Left ventricle myocardium inferior (tissue), 1 donor: ENCODE results near the gene PTGIS. TPM values are rescaled to one million over a fixed set of nuclear protein-coding genes. Genes with fewer than 3 reads are reported as not detected.

Source experiments
- DNase-seq: peaks from one replicate; pipeline ENCODE4 v3.0.0-alpha.2; 2020
- H3K27ac ChIP-seq: fragments of 200-600 bp; replicated peaks from 2 replicates; pipeline ENCODE4 v1.8.0; 2021
- H3K27me3 ChIP-seq: fragments of 200-600 bp; 2 replicates; pipeline ENCODE4 v1.8.0; 2021; ENCODE audit warnings: low read depth
- H3K36me3 ChIP-seq: fragments of 200-600 bp; 2 replicates; pipeline ENCODE4 v1.8.0; 2021
- H3K4me1 ChIP-seq: fragments of 200-600 bp; 2 replicates; pipeline ENCODE4 v1.8.0; 2021
- H3K4me3 ChIP-seq: fragments of 200-600 bp; 2 replicates; pipeline ENCODE4 v1.8.0; 2021; ENCODE audit warnings: mild to moderate bottlenecking, moderate library complexity
- H3K9me3 ChIP-seq: fragments of 200-600 bp; replicated peaks from 2 replicates; pipeline ENCODE4 v1.8.0; 2021
- CTCF ChIP-seq: fragments of 200-600 bp; IDR thresholded peaks from 2 replicates; pipeline ENCODE4 v1.8.0; 2021; ENCODE audit warnings: antibody characterized with exemption, mild to moderate bottlenecking, borderline replicate concordance
- intact Hi-C: fragments of 100-400 bp; cut with micrococcal nuclease; formaldehyde crosslinking; loops from one replicate; pipeline ENCODE4 v1.11.0; 2022
- total RNA-seq: library from RNA; stranded (reverse); fragmentation: NEBNext Ultra II Directional; extraction: Animal tissue kit (Norgen Biotek cat#: 25700); gene quantifications from one replicate; pipeline ENCODE4 v1.2.1, GENCODE V29; 2021
- donor health status: DM: no; HTN: yes; CAD: no; lungs with severe emphysema.

PTGIS gene
- total RNA-seq, 1 donor from 2014 or later = 26.3 TPM

GRCh38 chr20:49561256-49561655 is 6.7 kb downstream of the PTGIS start:
- TF ChIP-seq CTCF = no peak
- H3K27ac ChIP-seq = peak overlapping the region; percentile 81
- no peak for DNase-seq

DNA sequence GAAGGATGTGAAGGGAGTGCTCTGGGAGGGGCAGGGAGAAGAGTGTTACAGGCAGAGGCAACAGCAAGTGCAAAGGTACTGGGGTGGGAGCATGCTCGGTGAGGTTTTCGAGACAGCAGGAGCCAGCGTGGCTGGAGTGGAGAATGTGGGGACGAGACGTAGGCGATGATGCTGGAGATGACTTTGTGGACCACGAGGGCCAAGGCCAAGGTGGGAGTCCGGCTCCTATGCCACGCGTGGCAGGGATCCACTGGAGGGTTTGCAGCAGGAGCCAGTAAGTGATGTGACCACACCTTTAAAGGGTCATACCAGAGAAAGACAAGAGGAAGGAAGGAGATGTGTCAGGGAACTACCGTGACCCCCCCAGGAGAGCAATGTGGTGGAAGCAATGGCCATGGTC is 7.3 kb downstream of the PTGIS start:
- DNase-seq = no peak
- intact Hi-C loops = no loop called here
- Histone ChIP-seq H3K27me3 (peaks cover 37% of the 10 kb centered on the region), H3K36me3 (no peaks in the 10 kb centered on the region), H3K4me3 (no peak overlapping the region), H3K9me3 (no peaks in the 10 kb centered on the region), H3K27ac (peak overlapping the region; percentile 81), H3K4me1 (peaks cover 32% of the 10 kb centered on the region)
- TF ChIP-seq CTCF = no peak

More at GRCh38 chr20:49561256-49561655, 6.7 kb downstream of the PTGIS start:
- peaks cover 32% of the 10 kb centered on the region for H3K4me1 ChIP-seq
- no peaks in the 10 kb centered on the region for H3K36me3 ChIP-seq
- intact Hi-C loops = no loop called here
- no peaks in the 10 kb centered on the region for H3K9me3 ChIP-seq
- no peak overlapping the region for H3K4me3 ChIP-seq
- H3K27me3 ChIP-seq = peaks cover 37% of the 10 kb centered on the region

DNA sequence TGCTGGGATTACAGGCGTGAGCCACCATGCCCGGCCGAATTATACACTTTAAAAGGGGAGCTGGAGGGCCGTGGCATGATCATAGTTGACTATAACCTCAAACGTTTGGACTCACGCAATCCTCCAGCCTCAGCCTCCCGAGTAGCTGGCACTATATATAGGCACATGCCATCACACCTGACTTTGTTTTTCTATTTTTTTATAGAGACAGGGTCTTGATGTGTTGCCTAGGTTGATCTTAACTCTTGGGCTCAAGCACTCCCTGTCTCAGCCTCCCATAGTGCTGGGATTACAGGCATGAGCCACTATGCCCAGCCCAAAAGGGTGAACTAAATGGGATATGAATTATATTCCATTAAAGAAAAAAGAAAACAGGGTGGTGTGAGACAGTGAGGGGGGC is 7.8 kb downstream of the PTGIS start:
- Histone ChIP-seq H3K4me3 (no peak overlapping the region), H3K36me3 (no peaks in the 10 kb centered on the region), H3K4me1 (peaks cover 32% of the 10 kb centered on the region), H3K9me3 (no peaks in the 10 kb centered on the region), H3K27me3 (peaks cover 37% of the 10 kb centered on the region), H3K27ac (peak overlapping the region; percentile 81)
- intact Hi-C loops = no loop called here
- no peak for DNase-seq
- no peak for TF ChIP-seq CTCF

- peaks cover 37% of the 10 kb centered on the region for H3K27me3 ChIP-seq
Observed at GRCh38 chr20:49559411-49560081, 8.4 kb downstream of the PTGIS start.

DNA sequence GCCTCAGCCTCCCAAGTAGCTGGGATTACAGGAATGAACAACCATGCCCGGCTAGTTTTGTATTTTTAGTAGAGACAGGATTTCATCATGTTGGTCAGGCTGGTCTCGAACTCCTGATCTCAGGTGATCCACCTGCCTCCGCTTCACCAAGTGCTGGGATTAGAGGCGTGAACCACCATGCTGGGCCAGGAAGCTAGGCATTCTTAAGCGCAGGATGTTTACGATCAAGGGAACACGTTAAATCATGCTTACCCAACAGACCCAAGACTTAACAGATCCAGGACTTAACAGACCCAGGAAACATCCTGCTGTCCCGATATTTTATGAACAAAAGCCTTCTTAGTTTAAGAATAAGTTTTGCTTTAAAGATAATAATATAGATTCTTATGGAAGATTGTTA is 9.1 kb downstream of the PTGIS start:
- Histone ChIP-seq H3K36me3 (no peaks in the 10 kb centered on the region), H3K9me3 (no peaks in the 10 kb centered on the region), H3K27me3 (peaks cover 37% of the 10 kb centered on the region), H3K27ac (peak overlapping the region; percentile 52), H3K4me1 (peaks cover 32% of the 10 kb centered on the region), H3K4me3 (no peak overlapping the region)
- no peak for DNase-seq
- TF ChIP-seq CTCF = no peak
- intact Hi-C loops = no loop called here

More at GRCh38 chr20:49559411-49560081, 8.4 kb downstream of the PTGIS start:
- no peaks in the 10 kb centered on the region for H3K36me3 ChIP-seq
- DNase-seq = no peak
- TF ChIP-seq CTCF = no peak
- no peak overlapping the region for H3K4me3 ChIP-seq
- intact Hi-C loops = no loop called here
- H3K4me1 ChIP-seq = peaks cover 32% of the 10 kb centered on the region
- peak overlapping the region; percentile 81 for H3K27ac ChIP-seq
- H3K9me3 ChIP-seq = no peaks in the 10 kb centered on the region
